Natural killer cell treated with Interleukin-12 subunit alpha and Interleukin-12 subunit beta and Interleukin-15 and Interleukin-18, amount 100 ng/mL, for 72 hours (primary cell): ENCODE data around the gene TWIST2. TPM values are rescaled to one million over a fixed set of nuclear protein-coding genes. Genes with fewer than 3 reads are reported as not detected.

ENCODE experiments used
- ATAC-seq, 2 donors: fragments of 150-1000 bp; cut with Tn5 transposase in 1 of 2; sonication (Bioruptor Pico), chemical (Tn5 transposase) in 1 of 2; 2 replicates each; pipeline ENCODE4 v1.10.0; 2021
- DNase-seq: peaks from one replicate; pipeline ENCODE4 v3.0.0; 2022; ENCODE audit warnings: low spot score
- H3K27ac Mint-ChIP-seq, 2 donors: 1 replicate in 1 of 2; 2 replicates in 1 of 2; pipeline ENCODE4 v1.8.0; 2022; ENCODE audit warnings: mixed read lengths in 2 of 2, mild to moderate bottlenecking in 1 of 2, moderate library complexity in 1 of 2
- H3K27me3 Mint-ChIP-seq, 2 donors: 1 replicate in 1 of 2; 2 replicates in 1 of 2; pipeline ENCODE4 v1.8.0; 2022; ENCODE audit warnings: mixed read lengths in 2 of 2
- H3K36me3 Mint-ChIP-seq: one replicate; pipeline ENCODE4 v1.8.0; 2022; ENCODE audit warnings: mixed read lengths
- H3K4me1 Mint-ChIP-seq, 2 donors: 1 replicate in 1 of 2; 2 replicates in 1 of 2; pipeline ENCODE4 v1.8.0; 2022; ENCODE audit warnings: low read depth in 2 of 2, mixed read lengths in 2 of 2, mild to moderate bottlenecking in 1 of 2
- H3K4me3 Mint-ChIP-seq: one replicate; pipeline ENCODE4 v1.8.0; 2022; ENCODE audit warnings: mixed read lengths
- H3K9me3 Mint-ChIP-seq: 2 replicates; pipeline ENCODE4 v1.8.0; 2022; ENCODE audit warnings: mixed read lengths
- total RNA-seq, 2 donors: library from RNA; stranded (reverse); gene quantifications; one replicate each; pipeline ENCODE4 v1.2.3, GENCODE V29; 2022

TWIST2 gene
- total RNA-seq = not detected

GRCh38 chr2:238847841-238848690, at the start of gene TWIST2:
Gene TWIST2, plus strand, starts transcription at chr2:238848085. Its CDS starts 131 bp downstream, at chr2:238848216.
- DNase-seq = no peak
- H3K4me1 Mint-ChIP-seq = no peaks in the 10 kb centered on the region
- peaks cover 30 to 52% of the 10 kb centered on the region in 2 donors for H3K27me3 Mint-ChIP-seq

GRCh38 chr2:238801791-238802190, 46.1 kb upstream of the TWIST2 start:
- Mint-ChIP-seq H3K27me3 (peaks cover 27 to 45% of the 10 kb centered on the region in 2 donors), H3K4me1 (no peaks in the 10 kb centered on the region), H3K9me3 (no peaks in the 10 kb centered on the region), H3K27ac (no peak overlapping the region), H3K36me3 (no peaks in the 10 kb centered on the region), H3K4me3 (no peak overlapping the region)
- ATAC-seq (no peak), DNase-seq (no peak)

More at GRCh38 chr2:238847841-238848690, at the start of gene TWIST2:
- Mint-ChIP-seq H3K9me3 (no peaks in the 10 kb centered on the region), H3K4me3 (no peak within 1 kb of the TSS), H3K27ac (no peak within 1 kb of the TSS), H3K36me3 (no peaks in the 10 kb centered on the region)
- ATAC-seq = peak in 1 of 2 donors; percentile 15

GRCh38 chr2:238802957-238803356, 44.9 kb upstream of the TWIST2 start:
- DNase-seq = no peak
- Mint-ChIP-seq H3K27me3 (peaks cover 20 to 35% of the 10 kb centered on the region in 2 donors), H3K9me3 (no peaks in the 10 kb centered on the region), H3K4me3 (no peak overlapping the region), H3K27ac (no peak overlapping the region), H3K36me3 (no peaks in the 10 kb centered on the region), H3K4me1 (no peaks in the 10 kb centered on the region)
- no peak for ATAC-seq

- Mint-ChIP-seq H3K4me3 (no peak overlapping the region), H3K36me3 (no peaks in the 10 kb centered on the region), H3K4me1 (no peaks in the 10 kb centered on the region), H3K27me3 (peaks cover 22% of the 10 kb centered on the region in 2 donors), H3K27ac (no peak overlapping the region), H3K9me3 (no peaks in the 10 kb centered on the region)
- DNase-seq (no peak), ATAC-seq (no peak)
Measured at GRCh38 chr2:238803996-238804870, 43.7 kb upstream of the TWIST2 start.

- Mint-ChIP-seq H3K4me1 (no peaks in the 10 kb centered on the region), H3K9me3 (no peaks in the 10 kb centered on the region), H3K4me3 (no peak overlapping the region), H3K27me3 (peaks cover 10 to 15% of the 10 kb centered on the region in 2 donors), H3K36me3 (no peaks in the 10 kb centered on the region), H3K27ac (no peak overlapping the region)
- DNase-seq (no peak), ATAC-seq (no peak)
Measured at GRCh38 chr2:238808761-238809160, 39.1 kb upstream of the TWIST2 start.

- no peak for ATAC-seq
- no peaks in the 10 kb centered on the region for H3K36me3 Mint-ChIP-seq
- H3K9me3 Mint-ChIP-seq = no peaks in the 10 kb centered on the region
- peaks cover 16 to 22% of the 10 kb centered on the region in 2 donors for H3K27me3 Mint-ChIP-seq
- no peak for DNase-seq
- no peak overlapping the region for H3K27ac Mint-ChIP-seq
- no peaks in the 10 kb centered on the region for H3K4me1 Mint-ChIP-seq
- no peak overlapping the region for H3K4me3 Mint-ChIP-seq
Measured at GRCh38 chr2:238810321-238810720, 37.6 kb upstream of the TWIST2 start.

- Mint-ChIP-seq H3K9me3 (no peaks in the 10 kb centered on the region), H3K36me3 (no peaks in the 10 kb centered on the region), H3K4me3 (no peak overlapping the region), H3K27me3 (peaks cover 17 to 22% of the 10 kb centered on the region in 2 donors), H3K27ac (no peak overlapping the region), H3K4me1 (no peaks in the 10 kb centered on the region)
- DNase-seq (no peak), ATAC-seq (no peak)
Measured at GRCh38 chr2:238811293-238811692, 36.6 kb upstream of the TWIST2 start.

- ATAC-seq (no peak), DNase-seq (no peak)
- Mint-ChIP-seq H3K4me3 (no peak overlapping the region), H3K27me3 (peaks cover 19 to 22% of the 10 kb centered on the region in 2 donors), H3K36me3 (no peaks in the 10 kb centered on the region), H3K4me1 (no peaks in the 10 kb centered on the region), H3K9me3 (no peaks in the 10 kb centered on the region), H3K27ac (no peak overlapping the region)
Measured at GRCh38 chr2:238811759-238812158, 36.1 kb upstream of the TWIST2 start.

GRCh38 chr2:238813109-238813508, 34.8 kb upstream of the TWIST2 start:
- H3K27ac Mint-ChIP-seq = no peak overlapping the region
- H3K4me1 Mint-ChIP-seq = no peaks in the 10 kb centered on the region
- H3K36me3 Mint-ChIP-seq = no peaks in the 10 kb centered on the region
- no peak for ATAC-seq
- H3K9me3 Mint-ChIP-seq = no peaks in the 10 kb centered on the region
- H3K4me3 Mint-ChIP-seq = no peak overlapping the region
- no peak for DNase-seq
- H3K27me3 Mint-ChIP-seq = peaks cover 23 to 32% of the 10 kb centered on the region in 2 donors

GRCh38 chr2:238814815-238815214, 33.1 kb upstream of the TWIST2 start:
- no peaks in the 10 kb centered on the region for H3K36me3 Mint-ChIP-seq
- DNase-seq (no peak), ATAC-seq (no peak)
- no peaks in the 10 kb centered on the region for H3K4me1 Mint-ChIP-seq
- H3K27ac Mint-ChIP-seq = no peak overlapping the region
- no peaks in the 10 kb centered on the region for H3K9me3 Mint-ChIP-seq
- peaks cover 27 to 49% of the 10 kb centered on the region in 2 donors for H3K27me3 Mint-ChIP-seq
- H3K4me3 Mint-ChIP-seq = no peak overlapping the region

- Mint-ChIP-seq H3K4me1 (no peaks in the 10 kb centered on the region), H3K36me3 (peaks cover 5% of the 10 kb centered on the region), H3K9me3 (peaks cover 3% of the 10 kb centered on the region), H3K27me3 (peaks cover 31 to 50% of the 10 kb centered on the region in 2 donors), H3K27ac (no peak overlapping the region), H3K4me3 (no peak overlapping the region)
- ATAC-seq (no peak), DNase-seq (no peak)
Measured at GRCh38 chr2:238816291-238816690, 31.6 kb upstream of the TWIST2 start.

- Mint-ChIP-seq H3K4me3 (no peak overlapping the region), H3K9me3 (peaks cover 3% of the 10 kb centered on the region), H3K4me1 (no peaks in the 10 kb centered on the region), H3K27me3 (peaks cover 34 to 56% of the 10 kb centered on the region in 2 donors), H3K36me3 (peaks cover 5% of the 10 kb centered on the region), H3K27ac (no peak overlapping the region)
- DNase-seq (no peak), ATAC-seq (no peak)
Measured at GRCh38 chr2:238817382-238817781, 30.5 kb upstream of the TWIST2 start.

- Mint-ChIP-seq H3K4me3 (no peak overlapping the region), H3K27me3 (peaks cover 34 to 60% of the 10 kb centered on the region in 2 donors), H3K9me3 (peaks cover 3% of the 10 kb centered on the region), H3K36me3 (peaks cover 5% of the 10 kb centered on the region), H3K4me1 (no peaks in the 10 kb centered on the region), H3K27ac (no peak overlapping the region)
- DNase-seq (no peak), ATAC-seq (no peak)
Measured at GRCh38 chr2:238817891-238818290, 30.0 kb upstream of the TWIST2 start.

GRCh38 chr2:238818561-238818960, 29.3 kb upstream of the TWIST2 start:
- DNase-seq (no peak), ATAC-seq (no peak)
- Mint-ChIP-seq H3K36me3 (peaks cover 5% of the 10 kb centered on the region), H3K27ac (no peak overlapping the region), H3K4me3 (no peak overlapping the region), H3K9me3 (peaks cover 3% of the 10 kb centered on the region), H3K4me1 (no peaks in the 10 kb centered on the region), H3K27me3 (peaks cover 34 to 60% of the 10 kb centered on the region in 2 donors)
